Prostate gland (tissue), 2 donors: Measurements from ENCODE around the gene PRPSAP1. TPM values are rescaled to one million over a fixed set of nuclear protein-coding genes. Genes with fewer than 3 reads are reported as not detected.

Source experiments
- DNase-seq: peaks from one replicate; pipeline ENCODE4 v3.0.0-alpha.2; 2019; ENCODE audit warnings: low spot score
- H3K27ac ChIP-seq, 2 donors: fragments of 200-600 bp; sonication (generic); 2 replicates each; pipeline ENCODE4 v1.5.1; 2017 to 2019
- H3K27me3 ChIP-seq: fragments of 200-600 bp; sonication (generic); replicated peaks from 2 replicates; pipeline ENCODE4 v1.5.1; 2019; ENCODE audit not compliant: insufficient read depth
- H3K36me3 ChIP-seq, 2 donors: fragments of 200-600 bp; sonication (generic); 1 replicate in 1 of 2; 2 replicates in 1 of 2; pipeline versions ENCODE4 v1.5.1 to v1.8.1; 2017 to 2019
- H3K4me1 ChIP-seq: fragments of 200-600 bp; sonication (generic); replicated peaks from 2 replicates; pipeline ENCODE4 v1.5.1; 2019
- H3K4me3 ChIP-seq, 2 donors: fragments of 200-600 bp; sonication (generic); 2 replicates each; pipeline ENCODE4 v1.5.1; 2017 to 2019
- H3K9me3 ChIP-seq: fragments of 200-600 bp; sonication (generic); 2 replicates; pipeline ENCODE4 v1.5.1; 2017
- POLR2A ChIP-seq: fragments of 450-650 bp; IDR thresholded peaks from one replicate; pipeline ENCODE4 v1.6.1; 2016; ENCODE audit warnings: antibody characterized with exemption, mild to moderate bottlenecking
- POLR2AphosphoS5 ChIP-seq: sonication (generic); formaldehyde crosslinking; IDR thresholded peaks from one replicate; pipeline ENCODE4 v1.6.1; 2017; ENCODE audit warnings: antibody characterized with exemption
- WGBS: methylation state at CpG from one replicate; pipeline ENCODE4 v1.1.5; 2018; 5-methylcytosine and 5-hydroxymethylcytosine counted together
- intact Hi-C: fragments of 100-400 bp; cut with DNase I; formaldehyde crosslinking; loops from one replicate; pipeline ENCODE4 v1.14.2; 2022
- total RNA-seq, 2 donors: library from RNA; depleted of rRNA; stranded (reverse); fragments of >200 nt; gene quantifications; one replicate each; pipeline ENCODE4 v1.1.0, GENCODE V29; 2016
- TF ChIP-seq, protein P1 (sequence below), 4 experiments: fragments of 200-600 bp in 2 of 4; fragments of 450-650 bp in 2 of 4; sonication (generic) in 2 of 4; IDR thresholded peaks; 1 replicate in 3 of 4; 2 replicates in 1 of 4; pipeline ENCODE4 v1.5.1; 2016 to 2019; ENCODE audit warnings: antibody characterized with exemption in 4 of 4, mild to moderate bottlenecking in 2 of 4, moderate library complexity in 2 of 4

Gene PRPSAP1
- total RNA-seq, 2 donors from 2014 or later: 51.5 to 115 TPM

GRCh38 chr17:76379646-76380376 lies 26.1 kb upstream of the PRPSAP1 start:
- Histone ChIP-seq H3K4me3 (no peak overlapping the region), H3K27me3 (no peaks in the 10 kb centered on the region), H3K36me3 (no peaks in the 10 kb centered on the region), H3K4me1 (no peaks in the 10 kb centered on the region), H3K27ac (no peak overlapping the region), H3K9me3 (no peaks in the 10 kb centered on the region)
- 80% methylated on average over 21 of the region's 21 CpGs for WGBS
- intact Hi-C loops: no loop called here
- TF ChIP-seq POLR2A (no peak), POLR2AphosphoS5 (no peak)
- TF ChIP-seq, protein P1, sequence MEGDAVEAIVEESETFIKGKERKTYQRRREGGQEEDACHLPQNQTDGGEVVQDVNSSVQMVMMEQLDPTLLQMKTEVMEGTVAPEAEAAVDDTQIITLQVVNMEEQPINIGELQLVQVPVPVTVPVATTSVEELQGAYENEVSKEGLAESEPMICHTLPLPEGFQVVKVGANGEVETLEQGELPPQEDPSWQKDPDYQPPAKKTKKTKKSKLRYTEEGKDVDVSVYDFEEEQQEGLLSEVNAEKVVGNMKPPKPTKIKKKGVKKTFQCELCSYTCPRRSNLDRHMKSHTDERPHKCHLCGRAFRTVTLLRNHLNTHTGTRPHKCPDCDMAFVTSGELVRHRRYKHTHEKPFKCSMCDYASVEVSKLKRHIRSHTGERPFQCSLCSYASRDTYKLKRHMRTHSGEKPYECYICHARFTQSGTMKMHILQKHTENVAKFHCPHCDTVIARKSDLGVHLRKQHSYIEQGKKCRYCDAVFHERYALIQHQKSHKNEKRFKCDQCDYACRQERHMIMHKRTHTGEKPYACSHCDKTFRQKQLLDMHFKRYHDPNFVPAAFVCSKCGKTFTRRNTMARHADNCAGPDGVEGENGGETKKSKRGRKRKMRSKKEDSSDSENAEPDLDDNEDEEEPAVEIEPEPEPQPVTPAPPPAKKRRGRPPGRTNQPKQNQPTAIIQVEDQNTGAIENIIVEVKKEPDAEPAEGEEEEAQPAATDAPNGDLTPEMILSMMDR (IDR thresholded peaks at IDR 0.05): no peak
- no peak for DNase-seq

- H3K36me3 ChIP-seq: no peaks in the 10 kb centered on the region
- H3K27ac ChIP-seq: no peak overlapping the region
- H3K4me3 ChIP-seq: no peak overlapping the region
- intact Hi-C loops: no loop called here
- no peaks in the 10 kb centered on the region for H3K9me3 ChIP-seq
- no peak for DNase-seq
- TF ChIP-seq, protein P1 (IDR thresholded peaks at IDR 0.05): no peak
- TF ChIP-seq POLR2AphosphoS5 (no peak), POLR2A (no peak)
- no peaks in the 10 kb centered on the region for H3K4me1 ChIP-seq
- H3K27me3 ChIP-seq: no peaks in the 10 kb centered on the region
- WGBS: 79% methylated on average over 11 of the region's 11 CpGs
These were observed 25.5 kb upstream of the PRPSAP1 start for GRCh38 chr17:76379275-76379641.

GRCh38 chr17:76378548-76379274 lies 25.0 kb upstream of the PRPSAP1 start:
- no peaks in the 10 kb centered on the region for H3K36me3 ChIP-seq
- H3K27me3 ChIP-seq: no peaks in the 10 kb centered on the region
- H3K9me3 ChIP-seq: no peaks in the 10 kb centered on the region
- H3K27ac ChIP-seq: no peak overlapping the region
- WGBS: 63% methylated on average over 5 of the region's 5 CpGs
- DNase-seq: no peak
- H3K4me3 ChIP-seq: no peak overlapping the region
- no peaks in the 10 kb centered on the region for H3K4me1 ChIP-seq
- intact Hi-C loops: no loop called here
- TF ChIP-seq, protein P1 (IDR thresholded peaks at IDR 0.05): no peak
- TF ChIP-seq POLR2AphosphoS5: peak; percentile 42

DNA sequence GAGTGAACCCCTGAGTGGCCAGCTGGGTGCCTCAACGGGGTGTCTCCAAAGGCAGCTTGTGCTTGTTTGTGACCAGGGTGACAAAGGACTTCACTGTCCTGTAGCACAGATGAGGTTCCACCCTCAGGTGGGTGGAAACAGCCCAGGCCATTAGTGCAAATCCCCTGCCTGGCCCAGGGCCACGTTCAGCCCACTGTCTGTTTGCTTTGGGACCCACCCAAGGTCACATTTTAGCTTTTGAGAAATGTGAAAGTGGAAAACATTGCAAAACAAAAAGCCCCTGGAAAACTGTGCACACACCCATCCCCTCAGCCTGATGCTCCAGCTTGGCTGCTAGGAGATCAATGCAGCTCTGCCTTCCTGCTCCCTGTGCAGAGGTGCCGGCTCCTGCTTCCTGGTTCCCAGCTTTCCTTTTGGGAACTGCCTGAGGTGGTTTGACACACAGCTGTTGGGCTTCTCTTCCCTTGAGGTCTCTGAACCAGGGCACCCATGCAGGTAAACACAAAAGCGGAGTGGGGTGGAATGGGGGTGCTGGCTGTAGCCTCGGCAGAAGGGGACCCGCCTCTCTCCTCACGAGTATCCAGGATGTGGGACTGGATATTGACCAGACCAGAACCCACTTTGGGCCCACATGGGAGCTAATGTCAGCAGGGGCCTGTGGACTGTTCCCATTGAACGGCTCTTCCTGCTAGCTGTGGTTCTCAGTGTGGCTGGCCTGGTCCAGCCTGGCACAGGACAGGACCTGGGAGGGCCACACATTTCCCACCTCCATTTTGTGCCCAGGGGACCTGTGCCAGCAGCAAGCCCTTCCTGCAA lies 22.8 kb upstream of the PRPSAP1 start:
- no peak overlapping the region for H3K4me3 ChIP-seq
- WGBS: 50% methylated on average over 8 of the region's 8 CpGs
- DNase-seq: no peak
- TF ChIP-seq POLR2A: no peak
- no peak for TF ChIP-seq POLR2AphosphoS5
- TF ChIP-seq, protein P1 (IDR thresholded peaks at IDR 0.05): no peak
- no peaks in the 10 kb centered on the region for H3K27me3 ChIP-seq
- no peaks in the 10 kb centered on the region for H3K4me1 ChIP-seq
- no peaks in the 10 kb centered on the region for H3K36me3 ChIP-seq
- intact Hi-C loops: no loop called here
- H3K27ac ChIP-seq: no peak overlapping the region
- H3K9me3 ChIP-seq: no peaks in the 10 kb centered on the region
